NB4 (cell line): ENCODE results near the gene MZF1.

Source experiments
- POLR2A ChIP-seq: IDR thresholded peaks from 2 replicates; pipeline ENCODE4 v1.6.1; 2011; ENCODE audit warnings: mild to moderate bottlenecking; ENCODE audit not compliant: insufficient read length; ENCODE audit errors: extremely low read depth
- TF ChIP-seq, protein P1 (sequence below): IDR thresholded peaks from one replicate; pipeline ENCODE4 v1.5.1; 2012; ENCODE audit warnings: low read depth, low read length
- TF ChIP-seq, protein P2 (sequence below): IDR thresholded peaks from 2 replicates; pipeline ENCODE4 v1.6.1; 2011; ENCODE audit warnings: low read depth, low read length

DNA sequence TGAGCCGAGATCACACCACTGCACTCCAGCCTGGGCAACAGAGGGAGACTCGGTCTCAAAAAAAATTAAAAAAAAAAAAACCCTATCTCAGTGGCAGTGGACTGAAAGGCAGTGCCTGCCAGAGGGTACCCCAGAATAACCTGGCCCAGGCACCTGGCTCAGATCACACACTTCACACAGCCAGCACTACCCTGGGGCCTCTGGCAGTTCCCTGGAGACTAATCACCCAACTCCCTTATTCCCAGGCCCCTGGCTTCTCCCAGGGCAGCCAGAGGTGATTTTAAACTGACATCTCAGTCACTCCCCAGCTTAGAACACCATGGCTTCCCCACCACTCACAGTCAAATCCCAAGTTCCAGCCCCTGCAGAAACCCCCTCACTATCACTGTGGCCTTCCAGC is 57.9 kb downstream of the MZF1 start:
- TF ChIP-seq, protein P1, sequence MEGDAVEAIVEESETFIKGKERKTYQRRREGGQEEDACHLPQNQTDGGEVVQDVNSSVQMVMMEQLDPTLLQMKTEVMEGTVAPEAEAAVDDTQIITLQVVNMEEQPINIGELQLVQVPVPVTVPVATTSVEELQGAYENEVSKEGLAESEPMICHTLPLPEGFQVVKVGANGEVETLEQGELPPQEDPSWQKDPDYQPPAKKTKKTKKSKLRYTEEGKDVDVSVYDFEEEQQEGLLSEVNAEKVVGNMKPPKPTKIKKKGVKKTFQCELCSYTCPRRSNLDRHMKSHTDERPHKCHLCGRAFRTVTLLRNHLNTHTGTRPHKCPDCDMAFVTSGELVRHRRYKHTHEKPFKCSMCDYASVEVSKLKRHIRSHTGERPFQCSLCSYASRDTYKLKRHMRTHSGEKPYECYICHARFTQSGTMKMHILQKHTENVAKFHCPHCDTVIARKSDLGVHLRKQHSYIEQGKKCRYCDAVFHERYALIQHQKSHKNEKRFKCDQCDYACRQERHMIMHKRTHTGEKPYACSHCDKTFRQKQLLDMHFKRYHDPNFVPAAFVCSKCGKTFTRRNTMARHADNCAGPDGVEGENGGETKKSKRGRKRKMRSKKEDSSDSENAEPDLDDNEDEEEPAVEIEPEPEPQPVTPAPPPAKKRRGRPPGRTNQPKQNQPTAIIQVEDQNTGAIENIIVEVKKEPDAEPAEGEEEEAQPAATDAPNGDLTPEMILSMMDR, result no peak
- TF ChIP-seq, protein P2, sequence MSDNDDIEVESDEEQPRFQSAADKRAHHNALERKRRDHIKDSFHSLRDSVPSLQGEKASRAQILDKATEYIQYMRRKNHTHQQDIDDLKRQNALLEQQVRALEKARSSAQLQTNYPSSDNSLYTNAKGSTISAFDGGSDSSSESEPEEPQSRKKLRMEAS, result no peak
- TF ChIP-seq POLR2A, result no peak
